Nephron progenitor cell (in vitro differentiated cells): Measurements from ENCODE around the gene KRTAP2-2.
"Not testable (repeated sequence)": the region's sequence is repeated elsewhere in the genome, so short reads cannot be mapped to it uniquely, and the experiment has no call there.

Source experiments
- DNase-seq: peaks from one replicate; pipeline ENCODE4 v3.0.0; 2021
- H3K27ac Mint-ChIP-seq: 2 replicates; pipeline ENCODE4 v1.8.0; 2021; ENCODE audit warnings: mild to moderate bottlenecking, moderate library complexity, mixed read lengths
- H3K27me3 Mint-ChIP-seq: 2 replicates; pipeline ENCODE4 v1.8.0; 2021; ENCODE audit warnings: mild to moderate bottlenecking, low read depth, mixed read lengths; ENCODE audit not compliant: poor library complexity
- H3K36me3 Mint-ChIP-seq: 2 replicates; pipeline ENCODE4 v1.8.0; 2021; ENCODE audit warnings: low read depth, mixed read lengths
- H3K4me1 Mint-ChIP-seq: 2 replicates; pipeline ENCODE4 v1.8.0; 2021; ENCODE audit warnings: mixed read lengths
- H3K4me3 Mint-ChIP-seq: 2 replicates; pipeline ENCODE4 v1.8.0; 2021; ENCODE audit warnings: mild to moderate bottlenecking, moderate library complexity, mixed read lengths
- H3K9me3 Mint-ChIP-seq: 2 replicates; pipeline ENCODE4 v1.8.0; 2021; ENCODE audit warnings: mild to moderate bottlenecking, moderate library complexity, mixed read lengths
- CTCF ChIP-seq: fragments of 200-600 bp; sonication (generic); IDR thresholded peaks from 2 replicates; pipeline ENCODE4 v1.5.0; 2021; ENCODE audit warnings: antibody characterized with exemption

The KRTAP2-2 gene

GRCh38 chr17:41037853-41038350 is 17.1 kb downstream of the KRTAP2-2 start:
- Mint-ChIP-seq H3K27me3 (peaks cover 3% of the 10 kb centered on the region), H3K27ac (no peak overlapping the region), H3K4me3 (no peak overlapping the region), H3K4me1 (no peaks in the 10 kb centered on the region), H3K36me3 (no peaks in the 10 kb centered on the region), H3K9me3 (peaks cover 7% of the 10 kb centered on the region)
- TF ChIP-seq CTCF: no peak
- DNase-seq: no peak

- not testable (repeated sequence) for H3K27ac Mint-ChIP-seq, H3K4me3 Mint-ChIP-seq, H3K27me3 Mint-ChIP-seq, H3K36me3 Mint-ChIP-seq, H3K4me1 Mint-ChIP-seq, H3K9me3 Mint-ChIP-seq, DNase-seq
These were observed 20.6 kb downstream of the KRTAP2-2 start, which contains the start of gene KRTAP1-3 for GRCh38 chr17:41034346-41034935. KRTAP1-3 (minus strand) TSS chr17:41034874; CDS start chr17:41034821, 53 bp downstream.

- DNase-seq: no peak
- H3K4me3 Mint-ChIP-seq: no peak within 1 kb of the TSS
- H3K4me1 Mint-ChIP-seq: no peaks in the 10 kb centered on the region
- H3K9me3 Mint-ChIP-seq: no peaks in the 10 kb centered on the region
- no peak within 1 kb of the TSS for H3K27ac Mint-ChIP-seq
- no peak for TF ChIP-seq CTCF
- H3K27me3 Mint-ChIP-seq: peaks cover 4% of the 10 kb centered on the region
- no peaks in the 10 kb centered on the region for H3K36me3 Mint-ChIP-seq
These were observed 25.3 kb downstream of the KRTAP2-2 start, which contains the start of gene KRTAP1-4 for GRCh38 chr17:41029633-41030245. KRTAP1-4 (minus strand) TSS chr17:41030195; CDS start chr17:41030078, 117 bp downstream.

- Mint-ChIP-seq H3K4me1 (no peaks in the 10 kb centered on the region), H3K27me3 (peaks cover 4% of the 10 kb centered on the region), H3K4me3 (no peak within 1 kb of the TSS), H3K27ac (no peak within 1 kb of the TSS), H3K36me3 (no peaks in the 10 kb centered on the region), H3K9me3 (peaks cover 5% of the 10 kb centered on the region)
- no peak for TF ChIP-seq CTCF
- no peak for DNase-seq
These were observed 28.1 kb downstream of the KRTAP2-2 start, which contains the start of gene KRTAP1-5 for GRCh38 chr17:41026715-41027471. KRTAP1-5 (minus strand) TSS chr17:41027208; CDS start chr17:41027155, 53 bp downstream.

- Mint-ChIP-seq H3K9me3 (peaks cover 5% of the 10 kb centered on the region), H3K27me3 (peaks cover 4% of the 10 kb centered on the region), H3K27ac (no peak overlapping the region), H3K4me1 (no peaks in the 10 kb centered on the region), H3K4me3 (no peak overlapping the region), H3K36me3 (no peaks in the 10 kb centered on the region)
- no peak for DNase-seq
- TF ChIP-seq CTCF: no peak
These were observed 30.3 kb downstream of the KRTAP2-2 start for GRCh38 chr17:41024697-41025096.

- DNase-seq: no peak
- TF ChIP-seq CTCF: no peak
- Mint-ChIP-seq H3K9me3 (peaks cover 5% of the 10 kb centered on the region), H3K27ac (no peak overlapping the region), H3K4me3 (no peak overlapping the region), H3K27me3 (no peaks in the 10 kb centered on the region), H3K36me3 (no peaks in the 10 kb centered on the region), H3K4me1 (no peaks in the 10 kb centered on the region)
These were observed 34.7 kb downstream of the KRTAP2-2 start for GRCh38 chr17:41020336-41020735.
